OCI-LY3 (cell line): ENCODE results near the gene NEK10.

ENCODE experiments used
- H2AFZ ChIP-seq: fragments of 200-600, 300-600 bp; shearing (Covaris generic); 2 replicates; pipeline ENCODE4 v1.6.0; 2014; ENCODE audit warnings: antibody characterized with exemption, low read depth, low read length
- H3K27ac ChIP-seq: fragments of 200-600, 300-600 bp; sonication (generic); 2 replicates; pipeline ENCODE4 v1.5.1; 2014; ENCODE audit warnings: mild to moderate bottlenecking, low read length, moderate library complexity, mixed read lengths
- H3K27me3 ChIP-seq: fragments of 200-600, 300-600 bp; sonication (generic); 2 replicates; pipeline ENCODE4 v1.6.1; 2014; ENCODE audit warnings: low read depth, low read length, mixed read lengths
- H3K36me3 ChIP-seq: fragments of 200-600, 300-600 bp; sonication (generic); replicated peaks from 2 replicates; pipeline ENCODE3; 2014; ENCODE audit warnings: low read depth, low read length, mixed read lengths
- H3K4me1 ChIP-seq: fragments of 300-600, 200-600 bp; sonication (generic); 2 replicates; pipeline ENCODE4 v1.6.1; 2014; ENCODE audit warnings: low read length, mixed read lengths
- H3K4me2 ChIP-seq: fragments of 200-600, 300-600 bp; sonication (generic); 2 replicates; pipeline ENCODE4 v1.6.1; 2014; ENCODE audit warnings: low read length, mixed read lengths
- H3K4me3 ChIP-seq: fragments of 300-600, 200-600 bp; sonication (generic); 2 replicates; pipeline ENCODE4 v1.5.1; 2014; ENCODE audit warnings: antibody characterized with exemption, mild to moderate bottlenecking, low read length, moderate library complexity
- H3K79me2 ChIP-seq: fragments of 300-600, 200-600 bp; shearing (Covaris generic); 2 replicates; pipeline ENCODE4 v1.6.1; 2014; ENCODE audit warnings: mild to moderate bottlenecking, low read length, mixed read lengths
- H3K9ac ChIP-seq: fragments of 300-600, 200-600 bp; shearing (Covaris generic); 2 replicates; pipeline ENCODE4 v1.6.0; 2014; ENCODE audit warnings: mild to moderate bottlenecking, low read length, moderate library complexity
- H3K9me3 ChIP-seq: fragments of 200-600, 300-600 bp; shearing (Covaris generic); 2 replicates; pipeline ENCODE4 v1.6.1; 2014; ENCODE audit warnings: low read length, mixed read lengths; ENCODE audit not compliant: insufficient read depth
- H4K20me1 ChIP-seq: fragments of 200-600, 300-600 bp; sonication (generic); 2 replicates; pipeline ENCODE4 v1.6.1; 2016; ENCODE audit warnings: low read length, mixed read lengths; ENCODE audit not compliant: insufficient read depth
- CTCF ChIP-seq: fragments of 200-600, 300-600 bp; sonication (generic); IDR thresholded peaks from 2 replicates; pipeline ENCODE4 v1.5.1; 2014; ENCODE audit warnings: antibody characterized with exemption, low read length, low read depth
- EZH2phosphoT487 ChIP-seq: fragments of 200-600 bp; shearing (Covaris generic); IDR thresholded peaks from 2 replicates; pipeline ENCODE4 v1.6.1; 2018; ENCODE audit warnings: antibody characterized with exemption, mixed run types, low read depth

Gene NEK10

GRCh38 chr3:27354161-27354560, 15.0 kb downstream of the NEK10 start:
- no peaks in the 10 kb centered on the region for H4K20me1 ChIP-seq
- H3K36me3 ChIP-seq, result no peaks in the 10 kb centered on the region
- H3K9ac ChIP-seq, result no peak overlapping the region
- no peaks in the 10 kb centered on the region for H3K9me3 ChIP-seq
- TF ChIP-seq CTCF (no peak), EZH2phosphoT487 (no peak)
- no peak overlapping the region for H2AFZ ChIP-seq
- H3K27me3 ChIP-seq, result no peaks in the 10 kb centered on the region
- H3K27ac ChIP-seq, result no peak overlapping the region
- no peak overlapping the region for H3K4me2 ChIP-seq
- no peaks in the 10 kb centered on the region for H3K79me2 ChIP-seq
- no peak overlapping the region for H3K4me3 ChIP-seq
- peaks cover 29% of the 10 kb centered on the region for H3K4me1 ChIP-seq

GRCh38 chr3:27353221-27353620, 16.0 kb downstream of the NEK10 start:
- TF ChIP-seq CTCF (no peak), EZH2phosphoT487 (no peak)
- H3K4me3 ChIP-seq, result no peak overlapping the region
- no peaks in the 10 kb centered on the region for H3K79me2 ChIP-seq
- H3K4me2 ChIP-seq, result no peak overlapping the region
- H3K9me3 ChIP-seq, result no peaks in the 10 kb centered on the region
- no peak overlapping the region for H2AFZ ChIP-seq
- H3K27ac ChIP-seq, result no peak overlapping the region
- no peaks in the 10 kb centered on the region for H3K27me3 ChIP-seq
- H3K9ac ChIP-seq, result no peak overlapping the region
- no peaks in the 10 kb centered on the region for H4K20me1 ChIP-seq
- peaks cover 20% of the 10 kb centered on the region for H3K4me1 ChIP-seq
- no peaks in the 10 kb centered on the region for H3K36me3 ChIP-seq

- H3K79me2 ChIP-seq, result no peaks in the 10 kb centered on the region
- H4K20me1 ChIP-seq, result no peaks in the 10 kb centered on the region
- no peak overlapping the region for H2AFZ ChIP-seq
- no peaks in the 10 kb centered on the region for H3K9me3 ChIP-seq
- H3K27ac ChIP-seq, result no peak overlapping the region
- H3K9ac ChIP-seq, result no peak overlapping the region
- H3K4me2 ChIP-seq, result no peak overlapping the region
- H3K4me3 ChIP-seq, result no peak overlapping the region
- no peaks in the 10 kb centered on the region for H3K36me3 ChIP-seq
- peaks cover 13% of the 10 kb centered on the region for H3K4me1 ChIP-seq
- H3K27me3 ChIP-seq, result no peaks in the 10 kb centered on the region
- TF ChIP-seq EZH2phosphoT487, result no peak
- no peak for TF ChIP-seq CTCF
Measured at GRCh38 chr3:27352047-27352446, 17.1 kb downstream of the NEK10 start.

- H3K79me2 ChIP-seq, result no peaks in the 10 kb centered on the region
- H3K4me3 ChIP-seq, result peak overlapping the region; percentile 54
- no peaks in the 10 kb centered on the region for H3K36me3 ChIP-seq
- H3K27me3 ChIP-seq, result no peaks in the 10 kb centered on the region
- no peaks in the 10 kb centered on the region for H4K20me1 ChIP-seq
- peak overlapping the region; percentile 42 for H3K9ac ChIP-seq
- peak overlapping the region; percentile 90 for H2AFZ ChIP-seq
- peak overlapping the region; percentile 84 for H3K4me2 ChIP-seq
- peaks cover 13% of the 10 kb centered on the region for H3K4me1 ChIP-seq
- H3K9me3 ChIP-seq, result no peaks in the 10 kb centered on the region
- H3K27ac ChIP-seq, result peak overlapping the region; percentile 5; the same call in 1 of the 2 replicates
- TF ChIP-seq CTCF (no peak), EZH2phosphoT487 (no peak)
Measured at GRCh38 chr3:27349832-27350231, 19.4 kb downstream of the NEK10 start.
